ENCODE results near the gene GLT1D1.

GLT1D1 gene

GRCh38 chr12:128970110-128970509, 116.8 kb downstream of the GLT1D1 start:
- no peak for DNase-seq

GRCh38 chr12:128970941-128971340, 117.7 kb downstream of the GLT1D1 start:
- peak; percentile 72 for DNase-seq

- DNase-seq: peak; percentile 91
Measured at GRCh38 chr12:128971802-128972201, 118.5 kb downstream of the GLT1D1 start.

GRCh38 chr12:128973883-128974681, 120.8 kb downstream of the GLT1D1 start:
- DNase-seq: no peak

- DNase-seq: no peak
Measured at GRCh38 chr12:128974881-128975280, 121.6 kb downstream of the GLT1D1 start.

GRCh38 chr12:128976120-128976738, 123.0 kb downstream of the GLT1D1 start:
- DNase-seq: no peak

GRCh38 chr12:128977441-128977840, 124.2 kb downstream of the GLT1D1 start:
- peak; percentile 74 for DNase-seq

GRCh38 chr12:128978067-128978466, 124.8 kb downstream of the GLT1D1 start:
- peak; percentile 83 for DNase-seq

GRCh38 chr12:128980623-128981022, 127.3 kb downstream of the GLT1D1 start:
- DNase-seq: no peak

GRCh38 chr12:128981971-128982533, 128.8 kb downstream of the GLT1D1 start:
- DNase-seq: no peak

- DNase-seq: peak; percentile 90
Measured at GRCh38 chr12:128982933-128983332, 129.7 kb downstream of the GLT1D1 start.

GRCh38 chr12:128983371-128983770, 130.1 kb downstream of the GLT1D1 start:
- no peak for DNase-seq

GRCh38 chr12:128986957-128987356, 133.7 kb downstream of the GLT1D1 start:
- no peak for DNase-seq

- no peak for DNase-seq
Measured at GRCh38 chr12:128989287-128989686, 136.0 kb downstream of the GLT1D1 start.

GRCh38 chr12:128991716-128992115, 138.4 kb downstream of the GLT1D1 start:
- DNase-seq: no peak

GRCh38 chr12:128992116-128992515, 138.8 kb downstream of the GLT1D1 start:
- DNase-seq: no peak

- DNase-seq: no peak
Measured at GRCh38 chr12:128992550-128992949, 139.3 kb downstream of the GLT1D1 start.

- peak; percentile 79 for DNase-seq
Measured at GRCh38 chr12:128994856-128995255, 141.6 kb downstream of the GLT1D1 start.

- DNase-seq: no peak
Measured at GRCh38 chr12:128995619-128996018, 142.3 kb downstream of the GLT1D1 start.

GRCh38 chr12:129001826-129002225, 148.5 kb downstream of the GLT1D1 start:
- no peak for DNase-seq

GRCh38 chr12:129002427-129002826, 149.1 kb downstream of the GLT1D1 start:
- no peak for DNase-seq

- DNase-seq: no peak
Measured at GRCh38 chr12:129005416-129005815, 152.1 kb downstream of the GLT1D1 start.

- DNase-seq: no peak
Measured at GRCh38 chr12:129005829-129006228, 152.6 kb downstream of the GLT1D1 start.
